DMS114 treated with DMSO at 0.1 percent for 48 hours (cell line): Measurements from ENCODE around the gene SPOCK1.
A peak's percentile ranks its signal among the peaks of the same experiment; 100 is the strongest.
"Not testable (repeated sequence)": the region's sequence is repeated elsewhere in the genome, so short reads cannot be mapped to it uniquely, and the experiment has no call there.

Source experiments
- DNase-seq: peaks from one replicate; lab custom pipeline; 2025; ENCODE audit not compliant: unreplicated experiment; lab: John Stamatoyannopoulos, UW

The SPOCK1 gene

DNA sequence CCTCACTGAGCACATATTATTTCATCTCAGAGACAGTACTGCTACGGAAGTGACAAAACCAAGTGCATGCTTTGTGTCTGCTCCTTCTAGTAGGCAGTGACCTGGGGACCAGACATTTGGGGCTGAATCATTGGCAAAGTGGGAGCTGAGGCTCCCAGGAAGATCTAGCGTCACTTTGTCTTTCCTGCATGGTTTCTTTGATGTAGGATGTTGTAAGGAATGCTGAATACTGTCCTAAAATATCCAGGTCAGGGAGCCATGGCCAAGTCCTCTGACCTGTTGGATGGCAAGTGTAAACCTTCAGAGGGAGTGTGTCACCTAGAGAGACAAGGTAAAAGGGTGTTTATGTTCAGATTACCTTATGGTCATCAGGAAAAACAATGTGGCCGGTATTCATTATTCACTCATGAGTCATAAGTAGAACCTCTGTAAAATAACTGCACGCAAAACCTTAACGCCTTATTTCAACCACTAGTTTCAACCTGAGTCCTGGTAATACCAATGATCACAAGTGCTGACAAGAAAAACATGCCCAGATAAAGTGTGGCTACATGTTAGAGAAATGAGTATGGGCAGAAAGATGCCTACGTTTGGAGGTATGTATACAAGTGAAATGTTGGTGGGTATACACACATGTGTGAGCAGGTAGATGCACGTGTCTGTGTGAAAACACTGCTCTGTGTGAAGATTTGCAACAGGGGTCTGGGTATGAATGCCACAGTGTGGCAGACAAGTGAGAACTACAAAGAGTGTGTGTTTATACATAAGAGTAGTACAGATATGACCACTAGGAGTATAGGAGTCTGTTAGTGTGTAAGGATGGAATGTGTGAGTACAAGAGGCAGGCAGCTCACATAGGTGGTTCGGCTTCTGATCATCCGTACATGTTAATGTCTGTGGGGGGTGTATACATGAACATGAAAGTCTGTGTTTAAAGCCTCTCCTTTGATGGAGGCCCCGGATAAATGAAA lies 263.9 kb downstream of the SPOCK1 start:
- no peak for DNase-seq

DNA sequence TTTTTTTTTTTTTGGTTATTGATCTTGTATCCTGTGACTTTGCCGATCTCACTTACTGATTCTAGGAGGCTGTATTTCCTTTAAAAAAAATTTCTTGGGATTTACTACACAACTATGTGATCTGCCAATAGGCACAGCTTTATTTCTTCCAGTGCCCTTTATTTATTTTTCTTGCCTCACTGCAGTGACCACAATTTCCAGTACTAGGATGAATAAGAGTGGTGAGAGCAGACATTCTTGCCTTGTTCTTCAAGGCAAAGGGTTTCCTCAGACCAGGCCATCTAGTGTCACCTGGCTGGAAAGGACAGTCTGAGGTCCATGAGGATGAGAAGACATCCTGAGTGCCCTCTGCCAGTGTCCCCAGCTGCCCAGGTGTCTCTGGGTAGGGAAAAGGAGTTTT lies 265.4 kb downstream of the SPOCK1 start:
- DNase-seq = no peak

DNA sequence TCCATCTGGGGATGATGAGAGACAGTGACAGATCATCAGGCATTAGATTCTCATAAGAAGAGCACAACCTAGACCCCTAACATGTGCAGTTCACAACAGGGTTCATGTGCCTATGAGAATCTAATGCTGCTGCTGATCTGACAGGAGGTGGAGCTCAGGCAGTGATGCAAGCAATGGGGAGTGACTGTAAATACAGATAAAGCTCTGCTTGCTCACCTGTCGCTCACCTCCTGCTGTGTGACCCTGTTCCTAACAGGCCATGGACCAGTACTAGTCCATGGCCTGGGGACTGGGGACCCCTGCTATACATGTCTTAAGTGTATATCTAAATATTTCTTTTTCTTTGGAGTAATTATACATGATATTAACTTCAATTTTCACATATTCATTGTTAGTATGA lies 265.8 kb downstream of the SPOCK1 start:
- DNase-seq = not testable (repeated sequence)

DNA sequence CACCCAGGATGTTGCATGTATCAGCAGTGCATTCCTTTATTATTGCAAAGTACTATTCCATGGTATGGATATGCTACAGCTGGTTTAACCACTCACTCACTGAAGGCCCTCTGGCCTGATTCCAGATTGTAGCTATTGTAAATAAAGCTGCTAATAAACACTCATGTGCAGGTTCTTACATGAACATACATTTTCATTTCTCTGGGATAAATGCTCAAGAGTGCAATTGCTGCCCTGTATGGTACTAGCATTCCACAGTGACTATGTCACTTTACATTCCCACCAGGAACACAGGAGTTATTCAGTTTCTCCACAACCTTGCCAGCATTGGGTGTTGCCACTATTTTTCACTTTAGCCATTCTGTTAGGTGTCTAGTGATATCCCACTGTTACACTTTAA lies 267.6 kb downstream of the SPOCK1 start:
- DNase-seq = no peak

DNA sequence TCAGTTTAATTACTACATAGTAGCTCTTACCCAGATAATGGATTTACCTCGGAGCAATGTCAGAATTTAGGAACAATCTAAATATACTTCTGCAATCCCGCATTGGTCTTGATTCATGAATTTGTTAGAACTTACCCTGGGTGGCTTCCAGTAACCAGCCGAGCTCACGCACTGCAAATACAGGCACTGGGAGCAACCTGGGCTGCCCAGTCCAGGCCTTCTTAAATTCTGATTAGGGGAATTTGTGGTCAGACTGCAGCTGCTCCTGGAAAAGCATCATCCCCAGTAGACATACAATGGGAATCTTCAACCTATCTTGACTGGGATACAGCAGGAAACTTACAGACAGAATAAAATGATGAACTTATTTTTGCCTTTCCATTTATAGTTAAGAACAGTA lies 270.3 kb downstream of the SPOCK1 start:
- DNase-seq = no peak

DNA sequence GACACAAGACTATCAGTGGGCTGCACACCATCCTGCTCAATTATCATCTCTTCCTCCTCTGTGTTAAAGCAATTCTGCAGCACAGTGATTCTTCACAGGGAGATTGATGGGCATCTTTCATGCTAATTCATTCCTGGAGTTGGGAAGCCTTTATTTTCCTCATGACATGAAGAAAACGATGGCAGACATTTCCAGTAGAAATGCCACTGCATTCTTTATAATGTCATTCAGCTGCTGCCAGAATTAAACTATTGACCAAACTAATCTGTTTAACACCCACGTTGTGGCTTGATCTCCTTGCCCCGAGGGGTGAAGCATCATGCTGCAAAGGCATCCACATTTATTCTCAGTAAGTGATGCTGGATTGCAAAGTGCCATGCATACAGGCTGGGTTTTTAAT lies 273.0 kb downstream of the SPOCK1 start:
- DNase-seq = no peak

DNA sequence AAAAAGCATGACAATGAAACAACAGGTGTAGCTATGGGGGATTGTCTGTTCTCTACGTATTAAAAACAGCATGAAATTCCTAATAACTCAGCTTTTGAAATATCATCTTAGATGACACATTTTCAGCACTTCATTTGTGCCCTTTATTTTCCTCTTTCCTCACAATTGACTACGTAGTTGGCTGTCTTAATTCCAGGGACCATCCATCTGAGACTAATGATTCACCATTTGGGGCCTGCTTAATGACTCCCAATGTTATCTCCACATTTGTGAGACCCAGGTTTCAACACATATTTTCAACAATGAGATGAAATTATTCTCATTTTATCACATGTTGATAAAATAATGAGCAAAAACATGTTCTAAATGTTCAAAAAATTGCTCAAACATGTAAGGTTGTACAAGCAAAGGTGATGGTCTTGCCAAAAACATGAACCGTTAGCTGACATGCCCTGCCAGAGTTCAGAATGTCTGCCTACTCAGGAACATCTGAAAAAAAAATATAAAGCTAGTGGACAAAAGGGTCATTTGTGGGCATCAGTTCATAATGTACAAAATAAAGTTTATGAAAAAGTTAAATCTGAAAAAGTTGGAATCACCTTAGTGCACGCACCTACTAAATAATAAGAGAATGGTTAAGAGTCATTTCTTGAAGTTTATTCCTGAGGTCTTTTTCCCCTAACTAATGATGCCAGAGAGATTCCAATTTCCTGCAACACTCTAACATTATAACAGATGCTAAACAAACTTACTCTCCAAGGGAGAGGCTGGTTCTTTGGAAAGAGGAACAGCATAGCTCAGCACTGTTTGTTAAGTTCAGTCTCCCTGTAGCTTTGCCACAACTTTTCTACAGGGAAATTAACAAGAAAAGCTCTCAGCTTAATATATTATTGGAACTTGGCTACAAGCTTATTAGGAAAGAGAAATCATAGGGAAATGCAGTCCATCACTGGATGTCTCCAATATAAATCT lies 275.5 kb downstream of the SPOCK1 start:
- no peak for DNase-seq

DNA sequence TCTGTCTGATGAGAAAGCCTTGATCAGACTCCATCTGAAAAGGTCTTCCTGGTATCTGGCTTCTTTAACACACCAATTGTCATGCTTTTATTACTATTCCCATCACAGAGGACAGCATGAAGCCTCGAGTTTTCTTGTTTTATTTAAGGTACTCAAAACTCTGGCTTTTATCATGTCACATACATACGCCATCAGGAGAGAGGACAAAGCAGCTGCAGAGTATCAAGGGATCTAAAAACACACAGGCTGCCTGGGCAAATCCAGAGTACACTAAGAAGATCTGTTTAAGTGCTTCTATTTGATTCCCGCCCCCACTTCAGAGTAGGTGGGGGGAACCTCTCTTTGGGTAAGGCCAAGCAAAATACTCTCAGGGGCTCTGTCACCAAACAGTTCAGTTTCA lies 277.2 kb downstream of the SPOCK1 start:
- no peak for DNase-seq

DNA sequence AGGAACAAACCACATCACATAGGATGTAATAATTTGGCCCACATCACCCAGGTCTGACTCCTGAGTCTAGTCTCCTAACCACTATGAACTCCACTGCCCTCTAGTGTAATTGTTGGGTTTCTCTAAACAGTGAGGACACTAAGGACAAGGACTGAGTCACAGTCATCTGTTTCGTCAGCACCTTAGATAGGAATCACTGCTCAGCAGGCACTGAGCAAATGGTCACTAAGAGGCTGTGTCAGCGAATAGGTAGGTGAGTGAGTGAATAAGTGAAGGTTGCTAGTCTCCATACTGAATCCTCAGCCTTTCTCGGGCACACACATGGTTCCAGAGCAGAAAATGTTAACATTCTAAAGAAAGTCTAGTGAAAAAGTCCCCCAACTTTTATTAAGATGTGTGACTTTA lies 278.6 kb downstream of the SPOCK1 start:
- peak; percentile 30 for DNase-seq

DNA sequence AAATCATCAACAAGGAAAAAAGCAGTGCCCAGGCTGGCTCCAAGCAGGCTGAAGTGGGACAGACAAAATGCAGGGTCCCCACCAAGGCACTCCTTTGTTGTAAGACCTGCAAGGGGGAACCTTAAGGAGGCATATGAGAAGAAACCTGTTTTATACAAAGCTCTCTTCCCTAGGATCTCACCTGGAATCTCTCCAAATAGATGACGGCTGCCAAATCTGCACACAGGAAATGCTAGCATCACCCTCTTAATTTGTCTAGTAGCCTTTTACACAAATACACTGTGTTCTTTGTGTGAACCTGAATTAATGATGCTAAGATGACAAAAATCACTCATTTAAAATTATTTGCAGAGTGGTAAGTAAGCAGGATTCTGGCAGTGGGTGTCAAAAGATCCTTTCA lies 280.2 kb downstream of the SPOCK1 start:
- no peak for DNase-seq

DNA sequence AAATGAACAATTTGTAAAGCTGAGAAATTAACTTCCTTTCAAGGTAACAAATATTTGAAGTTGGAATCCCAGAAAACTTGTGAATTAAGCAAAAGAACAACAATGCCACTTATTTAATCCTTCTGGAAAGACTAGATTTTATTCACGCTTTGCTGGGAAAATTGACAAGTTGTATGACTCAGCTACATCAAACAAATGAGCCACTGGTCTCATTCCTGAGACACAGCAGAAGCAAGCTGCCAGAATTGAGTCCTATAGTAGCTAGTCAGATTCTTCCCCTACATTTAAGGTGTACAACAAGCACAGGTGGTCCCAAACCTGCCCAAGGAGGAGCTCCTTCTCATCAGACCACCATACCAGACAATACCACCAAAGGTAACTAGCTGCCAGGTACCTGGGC lies 280.7 kb downstream of the SPOCK1 start:
- DNase-seq = no peak

DNA sequence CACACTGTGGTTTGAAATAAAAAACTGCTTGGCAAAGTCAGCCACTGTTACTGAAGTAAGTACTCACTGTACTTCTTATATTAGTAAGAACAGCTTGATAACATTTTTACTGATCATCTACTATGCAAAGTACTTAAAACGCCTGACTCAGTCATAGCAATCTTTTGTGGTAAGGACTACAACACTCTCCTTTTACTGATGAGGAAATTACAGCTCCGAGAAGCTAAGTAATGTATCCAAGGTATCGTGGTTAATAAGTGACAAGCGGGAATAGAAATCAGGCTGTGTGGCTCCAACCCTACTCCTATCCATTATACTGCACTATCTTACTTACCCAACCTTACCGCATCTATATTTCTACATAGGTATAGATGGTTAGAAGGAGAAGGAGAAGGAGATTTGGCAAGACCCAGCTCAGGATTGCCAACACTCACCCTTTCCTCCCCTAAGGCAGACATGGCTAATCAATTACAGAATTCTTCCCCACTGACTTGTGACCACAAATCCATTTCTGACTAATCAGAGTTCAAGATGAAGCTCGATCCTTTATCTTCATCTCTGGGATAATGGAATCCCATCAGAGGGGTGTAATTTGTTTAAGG lies 281.4 kb downstream of the SPOCK1 start:
- no peak for DNase-seq

DNA sequence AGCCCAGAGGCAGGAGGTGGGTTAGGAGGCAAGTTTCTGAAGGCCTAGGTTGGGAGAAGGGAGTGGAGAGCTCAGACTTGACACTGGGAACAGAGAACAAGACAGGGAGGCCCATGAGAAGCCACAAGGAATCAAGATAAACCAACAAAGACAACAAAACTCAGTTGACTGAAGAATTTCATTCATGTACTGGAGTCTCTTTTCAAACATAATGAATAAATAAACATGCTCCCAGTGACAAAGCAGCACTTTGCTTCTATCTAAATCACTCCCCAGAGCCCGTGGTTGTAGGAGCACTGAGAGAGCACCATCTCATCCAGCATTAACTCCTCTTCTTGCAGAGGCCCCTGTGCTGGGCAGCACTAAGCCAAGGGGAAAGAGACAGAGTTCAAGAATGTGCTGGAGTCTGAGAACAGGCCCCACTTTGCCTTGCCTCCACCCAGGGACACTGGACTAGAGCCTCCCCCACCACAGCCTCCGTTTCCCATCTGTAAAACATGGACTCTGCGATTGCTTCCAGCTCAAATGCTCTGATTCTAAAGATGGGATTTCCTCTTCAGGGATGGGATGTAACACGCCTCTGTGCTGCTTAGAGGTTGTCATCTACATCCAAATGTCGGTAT lies 282.0 kb downstream of the SPOCK1 start:
- DNase-seq = no peak

DNA sequence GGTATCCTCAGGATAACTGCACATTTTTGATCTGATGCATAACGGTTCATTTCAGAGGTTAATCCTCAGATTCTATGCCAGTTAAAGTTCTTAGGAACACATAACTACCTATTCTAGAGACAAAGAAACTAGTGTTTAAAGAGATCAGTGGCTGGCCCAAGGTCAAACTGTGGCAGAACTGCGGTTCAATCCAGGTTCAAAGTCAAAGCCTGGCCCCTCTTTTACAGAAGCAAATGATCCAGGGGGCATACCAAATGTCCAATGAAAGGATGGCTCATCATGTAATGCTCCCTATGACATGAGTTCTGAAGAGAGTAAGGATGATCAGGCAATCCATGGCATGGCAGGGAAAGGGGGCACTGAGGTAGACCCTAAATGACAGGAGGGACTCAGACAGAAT lies 283.3 kb downstream of the SPOCK1 start:
- DNase-seq = no peak

DNA sequence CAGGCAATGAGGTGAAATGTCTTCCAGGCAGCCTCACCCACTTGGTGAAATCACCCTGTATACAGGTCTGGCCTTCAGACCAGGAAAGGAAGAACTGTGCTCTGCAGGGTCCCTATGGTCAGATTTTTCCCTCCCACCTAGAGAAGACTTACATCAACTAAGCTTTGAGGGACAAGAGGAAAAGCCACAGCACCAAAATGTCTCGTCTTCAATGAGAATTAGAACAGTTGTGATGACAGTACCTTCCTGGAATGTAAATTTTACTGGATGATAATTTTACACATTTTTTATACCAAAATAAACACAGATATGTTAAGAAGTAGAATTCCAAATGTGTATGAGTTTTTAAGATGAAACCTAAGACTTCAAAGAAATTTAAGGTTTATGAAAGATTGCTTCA lies 283.9 kb downstream of the SPOCK1 start:
- DNase-seq = no peak

DNA sequence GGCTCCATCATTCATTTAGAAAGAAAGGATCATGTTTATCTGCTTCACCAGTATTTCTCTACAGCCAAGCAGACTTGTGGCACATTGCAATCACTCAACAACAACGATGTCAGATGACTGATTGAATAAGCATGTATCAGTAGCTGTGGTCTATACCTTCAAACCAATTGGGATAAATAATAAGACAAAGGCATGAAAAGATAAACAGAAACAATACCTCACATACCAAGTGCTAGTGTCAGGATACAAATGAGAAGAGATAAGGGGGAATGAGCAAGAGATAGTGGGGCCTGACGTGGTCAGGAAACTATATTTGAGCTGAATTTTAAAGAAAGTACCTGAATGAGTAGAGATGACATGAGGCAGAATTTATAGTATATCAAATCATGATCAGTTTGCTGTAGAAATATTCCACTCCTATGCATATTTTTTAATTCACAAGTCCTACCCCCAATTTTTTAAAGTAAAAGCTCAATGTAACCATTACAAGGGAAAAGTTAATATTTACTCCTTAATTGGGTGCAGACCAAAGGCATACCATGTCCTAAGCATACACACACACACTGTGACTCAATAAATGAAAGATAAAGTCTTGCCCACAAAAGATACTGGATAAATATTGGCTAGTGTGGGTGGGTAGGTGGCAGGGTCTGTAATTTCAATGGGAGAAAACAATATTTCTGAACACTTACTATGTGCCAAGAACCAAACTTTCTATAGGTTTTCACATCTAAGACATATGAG lies 284.5 kb downstream of the SPOCK1 start:
- DNase-seq = no peak

DNA sequence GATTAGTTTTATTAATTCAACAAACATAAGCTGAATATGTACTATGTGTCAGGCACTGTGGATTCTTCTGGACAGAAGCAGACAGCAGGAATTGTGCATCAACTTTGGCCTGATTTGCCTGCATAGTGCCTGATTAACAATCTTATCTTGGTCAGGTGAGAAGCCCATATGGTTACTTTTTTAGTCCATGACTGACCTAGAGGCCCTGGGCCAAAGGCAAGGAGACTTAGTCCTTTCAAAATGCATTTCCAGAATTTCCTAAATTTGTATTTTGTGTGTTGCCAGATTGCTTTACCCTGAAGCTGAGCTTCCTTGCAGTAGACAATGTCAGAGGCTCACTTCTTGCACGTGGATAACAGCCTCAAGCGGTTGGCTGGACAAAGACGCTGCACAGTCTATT lies 286.7 kb downstream of the SPOCK1 start:
- no peak for DNase-seq

DNA sequence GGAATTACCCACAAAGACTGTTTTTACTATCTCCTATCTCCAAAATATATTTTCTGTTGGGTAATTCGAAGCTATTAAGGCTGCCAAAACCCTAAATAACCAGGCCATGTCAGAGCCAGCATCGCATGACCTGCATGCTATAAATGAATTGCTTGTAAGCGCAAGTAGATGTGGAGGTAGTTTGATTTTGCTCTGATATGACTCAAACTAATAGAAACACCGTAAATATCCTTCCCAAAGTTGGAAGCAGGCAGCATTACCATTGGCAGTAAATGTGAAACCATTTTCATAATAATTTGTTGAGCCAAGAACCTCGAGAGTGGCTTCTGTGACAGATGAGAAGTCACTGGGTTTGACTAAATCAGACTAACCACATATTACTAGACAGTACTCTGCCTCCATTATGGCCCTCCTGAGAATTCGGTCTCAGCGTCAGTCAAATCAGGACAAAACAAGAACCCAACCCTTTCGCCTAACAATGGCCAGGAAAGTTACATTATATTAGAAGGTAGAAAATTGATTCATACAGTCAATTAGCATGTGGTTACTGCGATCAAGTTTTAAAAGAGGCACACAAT lies 289.8 kb downstream of the SPOCK1 start:
- DNase-seq = no peak

DNA sequence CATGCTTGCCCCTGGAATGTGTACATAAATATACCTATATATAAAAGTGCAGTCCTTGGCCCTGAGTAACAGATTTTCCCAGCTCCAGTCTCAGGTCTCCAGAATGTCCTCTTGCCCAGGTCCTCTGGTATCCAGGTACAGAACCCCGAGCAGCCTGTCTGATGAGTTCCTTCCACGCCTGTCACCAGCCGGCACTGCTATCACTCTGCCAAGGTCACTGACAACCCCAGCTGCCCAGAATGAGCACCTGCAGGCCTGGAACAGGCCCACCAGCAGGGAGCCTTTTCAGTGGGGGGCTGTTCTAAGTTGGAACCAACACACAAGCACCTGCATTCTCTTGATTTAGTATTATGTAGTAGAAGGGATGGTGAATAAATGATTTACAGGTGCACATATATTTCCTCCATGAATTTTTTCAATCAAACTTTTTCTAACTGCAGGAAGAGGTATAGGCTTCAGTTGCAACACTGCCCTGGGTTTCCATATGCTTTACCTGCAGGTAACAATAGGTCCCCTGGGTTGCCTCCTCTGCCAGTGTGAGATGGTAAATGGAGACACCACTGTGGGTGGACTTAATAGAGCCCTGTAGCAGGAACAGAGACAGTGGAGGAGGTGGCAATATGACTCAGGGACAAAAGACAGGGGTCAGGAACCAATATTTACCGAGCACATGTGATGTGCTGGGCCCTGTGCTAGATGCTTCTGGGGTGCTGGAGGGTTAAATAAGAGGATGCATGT lies 291.9 kb downstream of the SPOCK1 start:
- DNase-seq = no peak
